ENCODE results near the gene FAM83C.

FAM83C gene

GRCh38 chr20:35284267-35284991 is 7.8 kb downstream of the FAM83C start, which contains the start of gene EIF6:
Gene EIF6, minus strand, starts transcription at chr20:35284772. Its CDS starts 285 bp downstream, at chr20:35284487.
- TF ChIP-seq CTCF (IDR thresholded peaks at IDR 0.05; ENCODE audit: extremely low read depth, insufficient read depth, missing control alignments) = no peak
- in situ Hi-C loops (cut with MboI; ENCODE audit: low pct_unique_long_range_greater_than_20kb, low sequenced_read_pairs, unreplicated experiment) = no loop called here
- DNase-seq (ENCODE audit: low spot score) = peak; percentile 94

- DNase-seq (ENCODE audit: low spot score) = no peak
- in situ Hi-C loops (cut with MboI; ENCODE audit: low pct_unique_long_range_greater_than_20kb, low sequenced_read_pairs, unreplicated experiment) = no loop called here
- TF ChIP-seq CTCF (IDR thresholded peaks at IDR 0.05; ENCODE audit: extremely low read depth, insufficient read depth, missing control alignments) = no peak
These were observed 8.6 kb downstream of the FAM83C start for GRCh38 chr20:35283441-35284266.

GRCh38 chr20:35281506-35282101 is 10.6 kb downstream of the FAM83C start:
- TF ChIP-seq CTCF (IDR thresholded peaks at IDR 0.05; ENCODE audit: extremely low read depth, insufficient read depth, missing control alignments) = no peak
- in situ Hi-C loops (cut with MboI; ENCODE audit: low pct_unique_long_range_greater_than_20kb, low sequenced_read_pairs, unreplicated experiment) = no loop called here
- DNase-seq (ENCODE audit: low spot score) = no peak

- in situ Hi-C loops (cut with MboI; ENCODE audit: low pct_unique_long_range_greater_than_20kb, low sequenced_read_pairs, unreplicated experiment) = no loop called here
- DNase-seq (ENCODE audit: low spot score) = no peak
- no peak for TF ChIP-seq CTCF (IDR thresholded peaks at IDR 0.05; ENCODE audit: extremely low read depth, insufficient read depth, missing control alignments)
These were observed 11.7 kb downstream of the FAM83C start for GRCh38 chr20:35280523-35280922.

GRCh38 chr20:35279533-35280174 is 12.6 kb downstream of the FAM83C start:
- no peak for DNase-seq (ENCODE audit: low spot score)
- no peak for TF ChIP-seq CTCF (IDR thresholded peaks at IDR 0.05; ENCODE audit: extremely low read depth, insufficient read depth, missing control alignments)
- in situ Hi-C loops (cut with MboI; ENCODE audit: low pct_unique_long_range_greater_than_20kb, low sequenced_read_pairs, unreplicated experiment) = no loop called here

GRCh38 chr20:35279040-35279439 is 13.2 kb downstream of the FAM83C start:
- no peak for TF ChIP-seq CTCF (IDR thresholded peaks at IDR 0.05; ENCODE audit: extremely low read depth, insufficient read depth, missing control alignments)
- DNase-seq (ENCODE audit: low spot score) = no peak
- in situ Hi-C loops (cut with MboI; ENCODE audit: low pct_unique_long_range_greater_than_20kb, low sequenced_read_pairs, unreplicated experiment) = no loop called here

All from GM13977 (cell line).